Heart left ventricle (tissue), 16 donors: Measurements from ENCODE around the gene MARCHF2. TPM values are rescaled to one million over a fixed set of nuclear protein-coding genes. Genes with fewer than 3 reads are reported as not detected.
A peak's percentile ranks its signal among the peaks of the same experiment; 100 is the strongest.

Experiments used
- ATAC-seq, 4 donors: fragments of 200-7000 bp; cut with Tn5 transposase; one replicate each; pipeline ENCODE4 v1.9.1; 2020 to 2022; ENCODE audit warnings: moderate library complexity in 4 of 4, mild to moderate bottlenecking in 3 of 4, moderate number of reproducible peaks in 1 of 4
- DNase-seq, 5 donors: peaks; one replicate each; pipeline ENCODE4 v3.0.0-alpha.2; 2020
- H3K27ac ChIP-seq, 12 donors: fragments of 200-600 bp; sonication (generic) in 4 of 12; one replicate each; pipeline versions ENCODE4 v1.5.0 to v1.8.0; 2016 to 2022; ENCODE audit warnings: mild to moderate bottlenecking in 2 of 12
- H3K27me3 ChIP-seq, 9 donors: fragments of 200-600 bp; sonication (generic) in 2 of 9; one replicate each; pipeline versions ENCODE4 v1.5.1 to v1.8.0; 2016 to 2022; ENCODE audit warnings: mild to moderate bottlenecking in 3 of 9
- H3K36me3 ChIP-seq, 9 donors: fragments of 200-600 bp; sonication (generic) in 2 of 9; one replicate each; pipeline versions ENCODE4 v1.5.0 to v1.8.0; 2018 to 2022; ENCODE audit warnings: mild to moderate bottlenecking in 2 of 9
- H3K4me1 ChIP-seq, 12 donors: fragments of 200-600 bp; sonication (generic) in 4 of 12; one replicate each; pipeline versions ENCODE4 v1.5.0 to v1.8.0; 2016 to 2022; ENCODE audit warnings: mild to moderate bottlenecking in 3 of 12
- H3K4me3 ChIP-seq, 12 donors: fragments of 200-600 bp; sonication (generic) in 4 of 12; one replicate each; pipeline versions ENCODE4 v1.5.0 to v1.8.0; 2017 to 2022; ENCODE audit warnings: mild to moderate bottlenecking in 9 of 12, moderate library complexity in 4 of 12
- H3K9me3 ChIP-seq, 12 donors: fragments of 200-600 bp; sonication (generic) in 4 of 12; one replicate each; pipeline versions ENCODE4 v1.5.0 to v1.8.0; 2016 to 2022; ENCODE audit warnings: mild to moderate bottlenecking in 1 of 12
- CTCF ChIP-seq, 12 donors: fragments of 200-600 bp; sonication (generic) in 4 of 12; IDR thresholded peaks; one replicate each; pipeline versions ENCODE4 v1.5.0 to v1.8.0; 2018 to 2022; ENCODE audit warnings: antibody characterized with exemption in 12 of 12, mild to moderate bottlenecking in 5 of 12
- POLR2A ChIP-seq, 2 donors: fragments of 450-650 bp; IDR thresholded peaks; one replicate each; pipeline ENCODE4 v1.6.1; 2017; ENCODE audit warnings: antibody characterized with exemption in 2 of 2, mild to moderate bottlenecking in 2 of 2, moderate library complexity in 2 of 2
- WGBS, 4 donors: extraction: QIAGEN DNeasy Blood & Tissue Kit in 2 of 4; methylation state at CpG; one replicate each; pipeline versions ENCODE4 v1.1.5 to v1.1.7; 2013 to 2018; 5-methylcytosine and 5-hydroxymethylcytosine counted together
- intact Hi-C, 10 donors: fragments of 100-400 bp; cut with DNase I; formaldehyde crosslinking; loops; one replicate each; pipeline versions ENCODE4 v1.11.1 to v1.14.2; 2022
- polyA plus RNA-seq, 2 donors: library from polyadenylated mRNA; stranded (reverse); fragments of 200-250 nt; gene quantifications; one replicate each; pipeline ENCODE4 v1.2.3, GENCODE V29; 2013
- total RNA-seq, 9 donors: library from RNA; depleted of rRNA in 2 of 9; stranded (reverse); fragments of >200 nt in 2 of 9; fragmentation: NEBNext Ultra II Directional in 3 of 9; extraction: Animal tissue kit (Norgen Biotek cat#: 25700) in 3 of 9; gene quantifications; one replicate each; pipeline versions ENCODE4 v1.1.0 to v1.2.4, GENCODE V29; 2016 to 2023
- donor health status: ischemic (EF 13 %, LVEDD 7.1; RV severe dilation, severe dysfunction).
- donor health status: healthy with polysubstance abuse.
- donor health status: DM: no; HTN: yes; CAD: no.
- donor health status: DM: no; HTN: no; CAD: no.
- donor health status: ischemic (EF 25% LVEDD 6.9; RV normal size, moderate dysfunction).
- donor health status: ischemic (EF 25% LVEDD 5.7; RV mildly dilated, moderate dysfunction).
- donor health status: healthy.
- donor health status: DM: yes; HTN: yes; CAD: no.
- donor health status: ischemic (EF 35%, LVEDD 5.7; RV mildly dilated, moderate dysfunction).
- donor health status: nonischemic (EF 11% LVEDD 7.7; RV severe dilation, severe dysfunction).
- donor health status: DM: yes; HTN: yes; CAD: no.
- donor health status: PGD.
- donor health status: ischemic (EF 29% LVEDD 5.4; RV normal size, mild dysfunction).
- donor health status: nonischemic (EF 23%, LVEDD 6.1; RV moderate dilation, normal function).

The MARCHF2 gene
- total and polyA plus RNA-seq, 11 donors = 50.7 to 308 (median 82.0) TPM

DNA sequence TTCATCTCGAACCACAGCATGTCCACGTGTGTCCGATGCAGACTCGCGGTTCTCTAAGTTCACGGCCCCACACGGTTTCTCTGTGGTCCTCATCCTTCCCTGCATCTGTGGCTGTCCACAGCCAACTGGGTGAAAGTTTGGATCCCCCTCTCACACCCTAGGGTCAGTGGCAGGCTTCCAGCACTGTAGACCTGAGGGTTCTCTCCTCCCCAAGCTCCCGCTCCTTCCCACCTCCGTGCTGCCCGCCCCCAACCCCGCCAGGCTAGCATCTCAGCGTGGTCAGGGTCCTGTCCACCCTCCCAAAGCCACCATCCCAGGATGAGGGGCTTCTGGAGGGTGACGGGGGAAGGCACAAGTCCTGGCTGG lies 46.2 kb upstream of the MARCHF2 start:
- H3K27me3 ChIP-seq = peaks cover 0 to 9% (median 0%) of the 10 kb centered on the region in 9 donors
- no peak for TF ChIP-seq POLR2A (IDR thresholded peaks at IDR 0.05)
- TF ChIP-seq CTCF (IDR thresholded peaks at IDR 0.05) = no peak
- H3K36me3 ChIP-seq = peaks cover 0 to 33% (median 0%) of the 10 kb centered on the region in 9 donors
- H3K4me1 ChIP-seq = peaks cover 16 to 80% (median 52%) of the 10 kb centered on the region in 12 donors
- no peaks in the 10 kb centered on the region for H3K9me3 ChIP-seq
- DNase-seq = peak in 3 of 5 donors; percentile 40 to 85 (median 47)
- intact Hi-C loops = loop anchor here in 2 of 10 donors (1.0 to 2.0 kb wide), 2 partner anchors 22 to 23 kb away; partner anchors contain the start of gene RAB11B (in 1 of the 2)
- ATAC-seq = peak in 2 of 4 donors; percentile 13 to 30
- peak overlapping the region in 11 of 12 donors; percentile 31 to 98 (median 67) for H3K27ac ChIP-seq
- WGBS, 4 donors = 44 to 64% (median 55%) methylated on average over 13 of the region's 13 CpGs
- H3K4me3 ChIP-seq = peak overlapping the region in 8 of 12 donors; percentile 1 to 81 (median 32)

- peaks cover 13 to 75% (median 47%) of the 10 kb centered on the region in 12 donors for H3K4me1 ChIP-seq
- ATAC-seq (peak; percentile 61 to 86 (median 76)), DNase-seq (peak; percentile 88 to 97 (median 95))
- intact Hi-C loops = loop anchor here in 2 of 10 donors (1.0 to 2.0 kb wide), 2 partner anchors 21 to 23 kb away; partner anchors contain the start of gene RAB11B (in 1 of the 2)
- peaks cover 0 to 34% (median 0%) of the 10 kb centered on the region in 9 donors for H3K36me3 ChIP-seq
- H3K27ac ChIP-seq = peak overlapping the region in 11 of 12 donors; percentile 31 to 98 (median 67)
- peak overlapping the region in 9 of 12 donors; percentile 1 to 81 (median 27) for H3K4me3 ChIP-seq
- TF ChIP-seq POLR2A (IDR thresholded peaks at IDR 0.05) (no peak), CTCF (IDR thresholded peaks at IDR 0.05) (no peak)
- no peaks in the 10 kb centered on the region for H3K9me3 ChIP-seq
- 22 to 24% (median 23%) methylated on average over 19 to 23 of the region's 23 CpGs for WGBS, 4 donors
- H3K27me3 ChIP-seq = peaks cover 0 to 9% (median 0%) of the 10 kb centered on the region in 9 donors
Measured at GRCh38 chr19:8367327-8368001, 45.6 kb upstream of the MARCHF2 start.

- peaks cover 6 to 56% (median 23%) of the 10 kb centered on the region in 12 donors for H3K4me1 ChIP-seq
- intact Hi-C loops = no loop called here
- H3K36me3 ChIP-seq = peaks cover 0 to 55% (median 7%) of the 10 kb centered on the region in 9 donors
Measured at GRCh38 chr19:8370176-8371010, 42.7 kb upstream of the MARCHF2 start.

More at GRCh38 chr19:8370176-8371010, 42.7 kb upstream of the MARCHF2 start:
- Histone ChIP-seq H3K9me3 (no peaks in the 10 kb centered on the region), H3K27ac (peak overlapping the region in 6 of 12 donors; percentile 22 to 98 (median 47)), H3K4me3 (no peak overlapping the region), H3K27me3 (no peaks in the 10 kb centered on the region)
- TF ChIP-seq POLR2A (IDR thresholded peaks at IDR 0.05) = no peak
- no peak for TF ChIP-seq CTCF (IDR thresholded peaks at IDR 0.05)
- DNase-seq (peak in 1 of 5 donors; percentile 31), ATAC-seq (peak in 2 of 4 donors; percentile 43 to 48)
- 81 to 88% (median 86%) methylated on average over 19 of the region's 19 CpGs for WGBS, 4 donors
